NAMALWA (cell line): Measurements from ENCODE around the gene PRSS21.
A peak's percentile ranks its signal among the peaks of the same experiment; 100 is the strongest.

Experiments used
- DNase-seq: peaks from one replicate; pipeline ENCODE4 v3.0.0-alpha.2; 2015; ENCODE audit warnings: low spot score

PRSS21 gene

GRCh38 chr16:2825906-2826305 lies 8.9 kb downstream of the PRSS21 start:
- DNase-seq, result no peak

- no peak for DNase-seq
These were observed 9.7 kb downstream of the PRSS21 start for GRCh38 chr16:2826591-2827373.

GRCh38 chr16:2827374-2827791 lies 10.3 kb downstream of the PRSS21 start:
- no peak for DNase-seq

- no peak for DNase-seq
These were observed 10.9 kb downstream of the PRSS21 start for GRCh38 chr16:2827831-2828520.

- no peak for DNase-seq
These were observed 11.4 kb downstream of the PRSS21 start for GRCh38 chr16:2828521-2828840.

- DNase-seq, result no peak
These were observed 11.9 kb downstream of the PRSS21 start for GRCh38 chr16:2828876-2829430.

- DNase-seq, result no peak
These were observed 12.7 kb downstream of the PRSS21 start, which contains the start of gene ZG16B for GRCh38 chr16:2829501-2830354. ZG16B (plus strand) TSS chr16:2830303; CDS start chr16:2830442, 139 bp downstream.

- DNase-seq, result no peak
These were observed 13.3 kb downstream of the PRSS21 start for GRCh38 chr16:2830355-2830695.

- DNase-seq, result no peak
These were observed 14.2 kb downstream of the PRSS21 start for GRCh38 chr16:2831203-2831602.

GRCh38 chr16:2833776-2834175 lies 16.7 kb downstream of the PRSS21 start:
- DNase-seq, result no peak

GRCh38 chr16:2834968-2835367 lies 17.9 kb downstream of the PRSS21 start:
- no peak for DNase-seq

GRCh38 chr16:2835638-2836493 lies 18.8 kb downstream of the PRSS21 start:
- no peak for DNase-seq

- no peak for DNase-seq
These were observed 19.8 kb downstream of the PRSS21 start for GRCh38 chr16:2836646-2837508.

GRCh38 chr16:2838928-2839327 lies 21.9 kb downstream of the PRSS21 start:
- DNase-seq, result peak; percentile 64

GRCh38 chr16:2839650-2840450 lies 22.8 kb downstream of the PRSS21 start:
- no peak for DNase-seq

GRCh38 chr16:2840914-2841313 lies 23.9 kb downstream of the PRSS21 start:
- DNase-seq, result no peak

GRCh38 chr16:2841606-2842339 lies 24.7 kb downstream of the PRSS21 start:
- DNase-seq, result no peak

- no peak for DNase-seq
These were observed 25.4 kb downstream of the PRSS21 start for GRCh38 chr16:2842340-2843000.
